ENCODE measurements around the gene B3GALT4. TPM values are rescaled to one million over a fixed set of nuclear protein-coding genes. Genes with fewer than 3 reads are reported as not detected.
A peak's percentile ranks its signal among the peaks of the same experiment; 100 is the strongest.

The B3GALT4 gene
- total RNA-seq, 1 donor: 4.3 TPM

- Histone ChIP-seq H2AFZ (ENCODE audit: low read length) (no peak overlapping the region), H3K4me2 (ENCODE audit: insufficient read depth, low read length) (peak overlapping the region; percentile 91), H3K9me3 (ENCODE audit: low read depth, low read length) (no peaks in the 10 kb centered on the region), H3K79me2 (ENCODE audit: insufficient read depth, low read length) (peaks cover 49% of the 10 kb centered on the region), H3K27ac (ENCODE audit: low read depth, low read length) (no peak overlapping the region), H3K4me1 (ENCODE audit: insufficient read depth, low read length) (peaks cover 18% of the 10 kb centered on the region), H3K4me3 (ENCODE audit: insufficient read depth, low read length) (no peak overlapping the region), H3K36me3 (ENCODE audit: insufficient read depth, low read length) (peaks cover 55% of the 10 kb centered on the region), H4K20me1 (ENCODE audit: insufficient read depth, low read length) (peaks cover 5% of the 10 kb centered on the region), H3K27me3 (ENCODE audit: insufficient read depth, low read length) (no peaks in the 10 kb centered on the region)
- no peak for TF ChIP-seq CTCF (IDR thresholded peaks at IDR 0.05; ENCODE audit: extremely low read depth, low read depth, low read length)
- DNase-seq (ENCODE audit: insufficient read length, low spot score, missing footprints): peak; percentile 49
These were observed 10.3 kb downstream of the B3GALT4 start for GRCh38 chr6:33286946-33287914.

- Histone ChIP-seq H3K27me3 (ENCODE audit: insufficient read depth, low read length) (no peaks in the 10 kb centered on the region), H3K36me3 (ENCODE audit: insufficient read depth, low read length) (peaks cover 52% of the 10 kb centered on the region), H2AFZ (ENCODE audit: low read length) (peak overlapping the region; percentile 89), H4K20me1 (ENCODE audit: insufficient read depth, low read length) (no peaks in the 10 kb centered on the region), H3K79me2 (ENCODE audit: insufficient read depth, low read length) (peaks cover 49% of the 10 kb centered on the region), H3K27ac (ENCODE audit: low read depth, low read length) (peak overlapping the region; percentile 64), H3K4me1 (ENCODE audit: insufficient read depth, low read length) (peaks cover 18% of the 10 kb centered on the region), H3K9me3 (ENCODE audit: low read depth, low read length) (no peaks in the 10 kb centered on the region), H3K4me2 (ENCODE audit: insufficient read depth, low read length) (peak overlapping the region; percentile 91), H3K4me3 (ENCODE audit: insufficient read depth, low read length) (peak overlapping the region; percentile 86)
- no peak for TF ChIP-seq CTCF (IDR thresholded peaks at IDR 0.05; ENCODE audit: extremely low read depth, low read depth, low read length)
- peak; percentile 67 for DNase-seq (ENCODE audit: insufficient read length, low spot score, missing footprints)
These were observed 11.4 kb downstream of the B3GALT4 start for GRCh38 chr6:33288141-33288920.

DNA sequence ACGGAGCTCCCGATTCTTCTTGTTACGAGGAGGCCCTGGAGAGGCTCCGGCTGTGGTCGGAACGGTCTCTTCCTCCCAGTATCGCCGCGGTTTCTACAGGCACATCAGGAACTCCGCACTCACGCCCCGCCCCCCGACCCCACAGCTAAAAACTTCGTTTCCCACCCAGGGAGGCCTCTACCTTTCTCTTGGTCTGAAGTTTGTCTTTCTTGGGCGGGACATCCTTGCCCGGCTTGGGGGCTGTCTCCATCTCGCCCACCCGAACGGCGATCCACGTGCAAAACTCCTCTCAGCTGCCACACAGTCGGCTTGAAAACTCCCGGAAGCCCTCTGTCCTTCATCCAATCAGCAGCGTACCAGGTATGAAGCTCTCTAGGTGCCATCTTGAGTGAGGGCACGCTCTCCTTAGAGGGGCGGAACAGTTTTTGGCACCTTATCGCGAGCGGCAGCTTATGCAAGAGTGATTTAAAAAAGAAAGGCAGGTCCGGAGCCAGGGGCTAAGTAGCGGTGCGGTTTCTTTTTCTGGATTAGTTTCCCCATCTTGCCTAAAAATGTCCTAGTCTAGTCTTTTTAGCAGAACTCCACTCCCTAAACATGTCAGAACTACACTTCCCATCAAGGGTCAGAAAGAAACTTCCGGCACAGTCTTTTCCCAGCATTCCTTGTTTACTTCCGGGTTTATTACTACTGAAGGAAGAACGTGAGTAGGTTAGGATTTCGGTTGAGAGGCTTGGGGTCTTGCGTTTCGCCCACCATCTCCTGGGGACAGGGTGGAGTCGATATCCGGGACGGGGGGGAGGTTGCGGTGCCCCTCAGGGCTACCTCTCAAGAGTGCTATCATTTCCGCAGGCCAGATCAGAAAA is 12.2 kb downstream of the B3GALT4 start, which contains the start of the genes PFDN6 and WDR46:
Gene PFDN6 (plus strand): TSS at position 681 of the 863 bp plus-strand sequence. CDS start 256 bp downstream, outside the sequence.
Gene WDR46 (minus strand): TSS at position 319 of the 863 bp plus-strand sequence. CDS start 69 bp downstream, at position 250.
- Histone ChIP-seq H3K79me2 (ENCODE audit: insufficient read depth, low read length) (peaks cover 49% of the 10 kb centered on the region), H3K4me3 (ENCODE audit: insufficient read depth, low read length) (peak within 1 kb of the TSS; percentile 86), H3K27ac (ENCODE audit: low read depth, low read length) (peak within 1 kb of the TSS; percentile 64), H2AFZ (ENCODE audit: low read length) (peak within 1 kb of the TSS; percentile 89), H3K4me2 (ENCODE audit: insufficient read depth, low read length) (peak within 1 kb of the TSS; percentile 91), H3K4me1 (ENCODE audit: insufficient read depth, low read length) (peaks cover 18% of the 10 kb centered on the region), H3K9me3 (ENCODE audit: low read depth, low read length) (no peaks in the 10 kb centered on the region), H3K36me3 (ENCODE audit: insufficient read depth, low read length) (peaks cover 52% of the 10 kb centered on the region), H4K20me1 (ENCODE audit: insufficient read depth, low read length) (no peaks in the 10 kb centered on the region), H3K27me3 (ENCODE audit: insufficient read depth, low read length) (no peaks in the 10 kb centered on the region)
- peak; percentile 97 for DNase-seq (ENCODE audit: insufficient read length, low spot score, missing footprints)
- TF ChIP-seq CTCF (IDR thresholded peaks at IDR 0.05; ENCODE audit: extremely low read depth, low read depth, low read length): no peak

All from osteoblast (primary cell).